Endothelial cell of hepatic sinusoid (primary cell): Measurements from ENCODE around the gene WDFY2.
"Not testable (repeated sequence)": the region's sequence is repeated elsewhere in the genome, so short reads cannot be mapped to it uniquely, and the experiment has no call there.

Source experiments
- in situ Hi-C: cut with HindIII; loops from 2 replicates; pipeline ENCODE4 v1.10.0; 2017; ENCODE audit warnings: low sequenced_read_pairs

WDFY2 gene

GRCh38 chr13:51688937-51689662 is 104.8 kb downstream of the WDFY2 start:
- in situ Hi-C loops = no loop called here

DNA sequence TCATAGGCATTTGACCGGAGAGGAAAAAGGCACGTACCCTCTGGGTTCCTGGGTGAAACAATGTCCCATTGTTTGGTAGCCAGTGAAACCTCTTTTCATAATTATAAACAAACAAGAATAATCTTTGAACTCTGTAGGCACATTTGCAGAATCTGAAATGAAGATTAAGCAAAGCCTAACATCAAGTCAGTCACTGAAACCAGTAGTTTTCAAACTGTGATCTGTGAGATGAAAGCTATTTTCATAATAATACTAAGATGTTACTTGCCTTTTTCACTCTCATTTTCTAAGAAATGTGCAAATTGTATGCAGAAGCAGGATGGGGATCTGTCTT is 105.4 kb downstream of the WDFY2 start:
- in situ Hi-C loops = no loop called here

- in situ Hi-C loops = not testable (repeated sequence)
Observed at GRCh38 chr13:51695677-51696076, 111.4 kb downstream of the WDFY2 start.

DNA sequence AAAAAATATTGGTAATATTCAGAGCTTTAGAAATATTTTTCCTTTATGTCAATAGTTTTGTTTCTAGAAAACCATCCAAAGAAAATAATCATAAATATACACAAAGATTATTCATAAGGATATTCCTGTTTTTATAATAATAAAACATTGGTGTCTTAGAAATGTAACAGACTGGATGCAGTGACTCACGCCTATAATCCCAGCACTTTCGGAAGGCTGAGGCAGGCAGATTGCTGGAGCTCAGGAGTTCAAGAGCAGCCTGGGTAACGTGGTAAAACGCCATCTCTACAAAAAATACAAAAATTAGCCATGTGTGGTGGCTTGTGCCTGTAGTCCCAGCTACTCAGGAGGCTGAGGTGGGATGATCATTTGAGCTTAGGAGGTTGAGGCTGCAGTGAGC is 112.9 kb downstream of the WDFY2 start:
- in situ Hi-C loops = no loop called here

- in situ Hi-C loops = no loop called here
Observed at GRCh38 chr13:51697855-51698254, 113.6 kb downstream of the WDFY2 start.

- in situ Hi-C loops = no loop called here
Observed at GRCh38 chr13:51698352-51698751, 114.1 kb downstream of the WDFY2 start.

DNA sequence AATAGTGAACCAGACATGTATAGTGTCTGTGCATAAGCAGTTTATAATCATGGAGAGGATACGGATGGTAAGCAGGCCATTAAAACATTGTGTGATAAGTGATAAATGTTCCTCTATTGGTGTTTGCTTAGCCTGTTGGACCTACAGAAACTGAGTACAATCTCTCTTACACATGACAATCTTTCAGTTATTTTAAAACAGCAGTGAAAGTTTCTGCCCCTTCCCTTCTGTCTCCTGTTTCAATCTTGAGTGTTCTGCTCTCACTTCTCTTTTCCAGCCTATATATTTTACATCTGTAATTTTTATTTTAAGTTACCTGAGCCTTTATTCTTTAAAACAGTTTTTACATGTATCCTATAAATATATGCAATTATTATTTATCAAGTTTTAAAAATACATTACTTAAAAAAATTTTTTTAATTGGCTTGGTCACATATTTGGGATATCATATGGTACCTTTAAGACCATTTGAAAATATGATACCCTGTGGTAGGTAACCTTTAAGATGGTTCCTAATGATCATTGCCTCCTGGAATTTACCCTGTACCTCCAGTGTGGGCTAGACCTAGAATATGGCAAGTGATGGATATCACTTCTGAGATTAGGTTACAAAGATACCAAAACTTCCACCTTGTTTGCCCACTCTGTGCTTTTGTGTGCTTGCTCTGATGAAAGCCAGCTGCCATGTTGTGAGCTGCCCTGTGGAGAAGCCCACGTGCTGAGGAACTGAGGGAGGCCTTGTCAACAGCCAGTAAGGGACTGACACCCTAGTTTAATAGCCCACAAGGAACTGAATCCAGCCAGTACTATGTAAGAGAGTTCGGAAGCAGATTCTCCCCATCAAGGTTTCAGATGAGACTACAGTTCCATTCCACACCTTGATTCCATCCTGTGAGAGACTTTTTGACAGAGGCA is 120.4 kb downstream of the WDFY2 start:
- in situ Hi-C loops = no loop called here

DNA sequence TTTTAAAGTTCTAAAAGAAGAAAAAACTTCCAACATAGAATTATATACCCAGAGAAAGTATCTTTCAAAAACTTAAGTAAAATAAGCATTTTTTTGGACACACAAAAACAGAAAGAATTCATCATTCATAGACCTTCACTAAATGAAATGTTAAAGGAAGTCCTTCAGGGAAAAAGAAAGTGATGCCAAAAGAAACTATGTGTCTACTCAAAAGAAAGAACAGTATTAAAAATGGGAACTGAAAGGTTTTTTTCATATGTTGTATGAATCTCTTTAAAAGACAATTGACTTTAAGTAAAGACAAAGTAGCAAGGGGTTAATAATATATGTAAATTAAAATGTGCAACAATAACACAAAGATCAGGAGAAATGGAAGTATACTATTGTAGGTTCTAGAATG is 123.2 kb downstream of the WDFY2 start:
- in situ Hi-C loops = no loop called here

- in situ Hi-C loops = no loop called here
Observed at GRCh38 chr13:51713807-51714206, 129.5 kb downstream of the WDFY2 start.

DNA sequence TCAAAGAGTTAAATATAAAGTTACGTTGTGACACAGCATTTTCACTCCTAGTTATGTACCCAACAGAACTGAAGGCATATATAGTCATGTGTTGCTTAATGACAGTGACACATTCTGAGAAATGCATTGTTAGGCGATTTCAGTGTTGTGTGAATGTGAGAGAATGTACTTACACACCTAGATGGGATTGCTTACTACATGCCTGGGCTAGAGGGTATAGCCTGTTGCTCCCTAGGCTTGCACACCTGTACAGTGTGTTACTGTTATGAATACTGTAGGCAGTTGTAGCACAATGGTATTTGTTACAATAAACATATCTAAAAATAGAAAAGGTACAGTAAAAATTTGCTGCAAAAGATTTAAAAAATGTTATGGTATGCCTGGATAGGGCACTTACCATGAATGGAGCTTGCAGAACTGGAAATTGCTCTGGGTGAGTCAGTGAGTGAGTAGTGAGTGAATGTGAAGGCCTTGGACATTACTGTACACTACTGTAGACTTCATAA is 130.5 kb downstream of the WDFY2 start:
- in situ Hi-C loops = no loop called here

- in situ Hi-C loops = no loop called here
Observed at GRCh38 chr13:51715613-51716012, 131.4 kb downstream of the WDFY2 start.

- in situ Hi-C loops = no loop called here
Observed at GRCh38 chr13:51717786-51718398, 133.6 kb downstream of the WDFY2 start.

- in situ Hi-C loops = no loop called here
Observed at GRCh38 chr13:51719394-51719793, 135.1 kb downstream of the WDFY2 start.

DNA sequence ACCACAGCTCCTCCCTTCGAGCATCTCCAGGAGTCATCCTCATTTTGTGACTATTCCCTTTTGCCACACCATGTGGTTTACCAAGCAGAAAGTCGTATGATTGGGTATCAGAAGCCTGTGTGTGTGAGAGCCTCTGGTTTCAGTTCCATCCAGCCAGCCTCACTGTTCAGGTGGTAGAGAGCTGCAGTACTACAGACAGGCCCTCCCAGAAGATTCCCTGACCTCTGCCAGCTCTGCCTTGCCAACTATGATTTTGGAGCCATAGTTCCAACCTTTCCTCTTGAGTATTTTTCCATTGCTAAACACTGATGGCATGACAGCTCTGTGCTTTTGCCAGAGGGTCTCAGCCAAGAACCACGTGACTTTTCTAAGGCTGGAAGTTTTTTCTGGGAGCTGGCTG is 137.2 kb downstream of the WDFY2 start:
- in situ Hi-C loops = no loop called here

DNA sequence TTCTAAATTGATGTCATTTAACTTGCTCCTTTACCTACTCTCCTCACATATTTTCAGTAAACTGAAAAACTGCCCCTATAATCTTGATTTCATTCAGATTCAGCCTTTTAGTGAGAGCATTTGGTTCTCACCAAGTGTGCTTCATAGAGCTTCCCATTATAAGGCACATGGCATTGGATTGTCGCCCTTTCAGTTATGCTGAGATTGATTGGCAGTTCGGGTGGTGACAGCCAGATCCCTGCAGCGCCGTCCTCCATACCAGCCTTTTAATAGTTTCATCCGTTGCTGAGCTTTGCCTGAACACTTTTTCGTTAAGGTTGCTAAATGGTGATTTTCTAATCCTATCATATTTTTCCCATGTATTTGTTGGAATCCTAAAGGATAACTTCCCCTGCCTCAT is 139.3 kb downstream of the WDFY2 start:
- in situ Hi-C loops = no loop called here

- in situ Hi-C loops = loop anchor here (5.0 kb wide), 1 partner anchor 77 kb away; no protein-coding TSS in a partner anchor
Observed at GRCh38 chr13:51724721-51725120, 140.5 kb downstream of the WDFY2 start.

DNA sequence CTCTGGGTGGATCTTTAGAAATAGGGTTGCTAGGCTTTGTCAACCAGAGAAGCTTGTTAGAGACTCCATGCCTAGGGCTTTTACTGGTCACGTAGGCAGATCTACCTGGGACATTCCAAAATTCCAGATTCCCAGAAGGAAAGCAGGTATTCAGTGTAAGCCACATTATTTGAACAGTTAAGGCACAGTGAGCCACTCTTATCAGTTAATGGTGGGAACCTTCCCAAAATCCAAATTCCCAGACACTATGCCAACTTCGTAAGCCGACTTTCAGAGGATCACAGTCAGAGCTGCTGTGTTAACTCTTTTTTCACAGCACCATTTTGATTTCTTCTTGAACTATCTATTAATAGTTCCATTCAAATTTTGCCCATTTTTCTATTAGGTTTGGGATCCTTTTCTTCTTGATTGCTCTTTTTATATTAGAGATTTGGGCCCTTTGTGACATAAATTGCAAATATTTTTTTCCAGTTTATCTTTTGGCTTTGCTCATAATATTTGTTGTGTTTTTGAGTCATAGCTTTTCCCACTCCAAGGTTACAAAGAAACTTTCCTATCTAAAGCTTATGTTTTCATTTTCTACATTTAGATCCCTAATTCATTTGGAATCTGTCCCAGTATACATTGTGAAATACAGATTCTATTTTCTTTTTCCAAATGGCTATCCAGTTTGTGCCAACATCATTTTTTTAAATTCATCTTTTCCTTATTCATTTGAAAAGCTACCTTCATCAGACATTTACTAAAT is 142.4 kb downstream of the WDFY2 start:
- in situ Hi-C loops = loop anchor here (5.0 kb wide), 1 partner anchor 79 kb away; no protein-coding TSS in a partner anchor

GRCh38 chr13:51727634-51728274 is 143.5 kb downstream of the WDFY2 start:
- in situ Hi-C loops = loop anchor here (5.0 kb wide), 1 partner anchor 80 kb away; no protein-coding TSS in a partner anchor

- in situ Hi-C loops = loop anchor here (5.0 kb wide), 1 partner anchor 81 kb away; no protein-coding TSS in a partner anchor
Observed at GRCh38 chr13:51728275-51728673, 144.0 kb downstream of the WDFY2 start.

DNA sequence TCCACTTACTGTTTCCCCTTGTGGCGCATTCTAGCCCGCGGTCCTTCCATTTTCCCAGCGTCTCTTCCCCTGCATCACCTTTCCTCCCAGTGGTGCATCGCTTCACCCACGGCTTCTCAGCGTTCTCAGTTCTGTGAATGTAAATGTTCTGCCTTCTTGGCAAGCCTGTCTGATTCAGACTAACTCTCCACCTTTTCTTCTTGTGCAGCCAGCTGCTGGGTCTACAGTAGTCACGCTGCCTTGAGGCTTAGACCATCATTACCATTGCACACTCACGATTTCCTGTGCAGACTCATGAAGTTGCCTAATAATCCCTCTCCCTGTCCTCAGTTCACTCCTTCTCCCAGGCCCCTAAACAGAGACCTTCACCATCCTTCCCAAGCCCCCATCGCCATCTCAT is 144.7 kb downstream of the WDFY2 start:
- in situ Hi-C loops = loop anchor here (5.0 kb wide), 1 partner anchor 82 kb away; no protein-coding TSS in a partner anchor
